ENCODE data around the gene TEX26. TPM values are rescaled to one million over a fixed set of nuclear protein-coding genes. Genes with fewer than 3 reads are reported as not detected.

The TEX26 gene
- total RNA-seq, 1 donor from 2014 or later, result not detected

- Mint-ChIP-seq H3K27me3 (ENCODE audit: unreplicated experiment) (peaks cover 4% of the 10 kb centered on the region), H3K9me3 (ENCODE audit: unreplicated experiment) (no peaks in the 10 kb centered on the region), H3K36me3 (ENCODE audit: low read depth, unreplicated experiment) (no peaks in the 10 kb centered on the region), H3K27ac (ENCODE audit: unreplicated experiment) (no peak overlapping the region), H3K4me1 (ENCODE audit: unreplicated experiment) (peaks cover 4% of the 10 kb centered on the region), H3K4me3 (ENCODE audit: unreplicated experiment) (no peak overlapping the region)
- DNase-seq (ENCODE audit: low spot score), result no peak
- TF ChIP-seq CTCF (IDR thresholded peaks at IDR 0.05; ENCODE audit: unreplicated experiment), result no peak
These were observed 76.7 kb downstream of the TEX26 start for GRCh38 chr13:31009166-31009565.

GRCh38 chr13:31010296-31010695 is 77.8 kb downstream of the TEX26 start:
- Mint-ChIP-seq H3K4me3 (ENCODE audit: unreplicated experiment) (no peak overlapping the region), H3K4me1 (ENCODE audit: unreplicated experiment) (peaks cover 4% of the 10 kb centered on the region), H3K27me3 (ENCODE audit: unreplicated experiment) (peaks cover 4% of the 10 kb centered on the region)

GRCh38 chr13:31011193-31011860 is 78.9 kb downstream of the TEX26 start:
- Mint-ChIP-seq H3K27ac (ENCODE audit: unreplicated experiment) (no peak overlapping the region), H3K4me1 (ENCODE audit: unreplicated experiment) (peaks cover 4% of the 10 kb centered on the region), H3K36me3 (ENCODE audit: low read depth, unreplicated experiment) (no peaks in the 10 kb centered on the region), H3K27me3 (ENCODE audit: unreplicated experiment) (peaks cover 4% of the 10 kb centered on the region), H3K9me3 (ENCODE audit: unreplicated experiment) (no peaks in the 10 kb centered on the region), H3K4me3 (ENCODE audit: unreplicated experiment) (no peak overlapping the region)
- TF ChIP-seq CTCF (IDR thresholded peaks at IDR 0.05; ENCODE audit: unreplicated experiment), result no peak
- no peak for DNase-seq (ENCODE audit: low spot score)

More at GRCh38 chr13:31010296-31010695, 77.8 kb downstream of the TEX26 start:
- Mint-ChIP-seq H3K27ac (ENCODE audit: unreplicated experiment) (no peak overlapping the region), H3K36me3 (ENCODE audit: low read depth, unreplicated experiment) (no peaks in the 10 kb centered on the region), H3K9me3 (ENCODE audit: unreplicated experiment) (no peaks in the 10 kb centered on the region)
- TF ChIP-seq CTCF (IDR thresholded peaks at IDR 0.05; ENCODE audit: unreplicated experiment), result no peak
- no peak for DNase-seq (ENCODE audit: low spot score)

- Mint-ChIP-seq H3K27ac (ENCODE audit: unreplicated experiment) (no peak overlapping the region), H3K36me3 (ENCODE audit: low read depth, unreplicated experiment) (peaks cover 3% of the 10 kb centered on the region), H3K4me1 (ENCODE audit: unreplicated experiment) (peaks cover 4% of the 10 kb centered on the region), H3K9me3 (ENCODE audit: unreplicated experiment) (peaks cover 4% of the 10 kb centered on the region), H3K27me3 (ENCODE audit: unreplicated experiment) (peaks cover 4% of the 10 kb centered on the region), H3K4me3 (ENCODE audit: unreplicated experiment) (no peak overlapping the region)
- no peak for DNase-seq (ENCODE audit: low spot score)
- no peak for TF ChIP-seq CTCF (IDR thresholded peaks at IDR 0.05; ENCODE audit: unreplicated experiment)
These were observed 79.6 kb downstream of the TEX26 start for GRCh38 chr13:31011901-31012654.

- no peak overlapping the region for H3K27ac Mint-ChIP-seq (ENCODE audit: unreplicated experiment)
- H3K4me1 Mint-ChIP-seq (ENCODE audit: unreplicated experiment), result peaks cover 4% of the 10 kb centered on the region
- H3K36me3 Mint-ChIP-seq (ENCODE audit: low read depth, unreplicated experiment), result peaks cover 4% of the 10 kb centered on the region
- TF ChIP-seq CTCF (IDR thresholded peaks at IDR 0.05; ENCODE audit: unreplicated experiment), result no peak
- DNase-seq (ENCODE audit: low spot score), result no peak
- H3K27me3 Mint-ChIP-seq (ENCODE audit: unreplicated experiment), result peaks cover 4% of the 10 kb centered on the region
- H3K4me3 Mint-ChIP-seq (ENCODE audit: unreplicated experiment), result no peak overlapping the region
- peaks cover 4% of the 10 kb centered on the region for H3K9me3 Mint-ChIP-seq (ENCODE audit: unreplicated experiment)
These were observed 80.2 kb downstream of the TEX26 start for GRCh38 chr13:31012655-31013024.
